Activated CD8-positive, alpha-beta T cell treated with anti-CD3 and anti-CD28 coated beads for 36 hours (primary cell): ENCODE results near the gene OSMR. TPM values are rescaled to one million over a fixed set of nuclear protein-coding genes. Genes with fewer than 3 reads are reported as not detected.

Source experiments
- ATAC-seq: fragments of 200-7000 bp; cut with Tn5 transposase; one replicate; pipeline ENCODE4 v1.10.0; 2021; ENCODE audit warnings: mild to moderate bottlenecking, moderate library complexity
- CTCF ChIA-PET: fragments of 350-600 bp; sonication (Branson Sonifier 250); formaldehyde crosslinking; loops from one replicate; lab custom pipeline; 2021; ENCODE audit warnings: antibody characterized with exemption; lab: Charles Lee
- POLR2A ChIA-PET: fragments of 350-600 bp; sonication (Branson Sonifier 250); formaldehyde crosslinking; loops from one replicate; lab custom pipeline; 2021; ENCODE audit warnings: antibody characterized with exemption; lab: Charles Lee
- DNase-seq: peaks from one replicate; pipeline ENCODE4 v3.0.0-alpha.2; 2020
- H3K27ac Mint-ChIP-seq: one replicate; pipeline ENCODE4 v1.8.0; 2021; ENCODE audit warnings: mild to moderate bottlenecking, mixed read lengths
- H3K27me3 Mint-ChIP-seq: one replicate; pipeline ENCODE4 v1.8.0; 2021; ENCODE audit warnings: mixed read lengths
- H3K36me3 Mint-ChIP-seq: one replicate; pipeline ENCODE4 v1.8.0; 2021; ENCODE audit warnings: low read depth, mixed read lengths
- H3K4me1 Mint-ChIP-seq: one replicate; pipeline ENCODE4 v1.8.0; 2021; ENCODE audit warnings: low read depth, mixed read lengths
- H3K4me3 Mint-ChIP-seq: one replicate; pipeline ENCODE4 v1.8.0; 2021; ENCODE audit warnings: mild to moderate bottlenecking, moderate library complexity, mixed read lengths
- H3K9me3 Mint-ChIP-seq: one replicate; pipeline ENCODE4 v1.8.0; 2021; ENCODE audit warnings: mixed read lengths
- CTCF ChIP-seq: fragments of 200-600 bp; IDR thresholded peaks from one replicate; pipeline ENCODE4 v1.8.0; 2022; ENCODE audit warnings: antibody characterized with exemption, mild to moderate bottlenecking
- intact Hi-C: fragments of 100-400 bp; cut with micrococcal nuclease; formaldehyde crosslinking; loops from one replicate; pipeline ENCODE4 v1.10.0; 2022
- total RNA-seq, 2 experiments: library from RNA; stranded (reverse); gene quantifications; one replicate each; pipeline ENCODE4 v1.2.3, GENCODE V29; 2021

OSMR gene
- total RNA-seq, 2 experiments from 2014 or later: not detected

GRCh38 chr5:38899936-38900335, 54.1 kb downstream of the OSMR start:
- ATAC-seq: no peak
- Mint-ChIP-seq H3K36me3 (no peaks in the 10 kb centered on the region), H3K27ac (no peak overlapping the region), H3K4me3 (no peak overlapping the region), H3K9me3 (peaks cover 6% of the 10 kb centered on the region), H3K4me1 (no peaks in the 10 kb centered on the region), H3K27me3 (peaks cover 1% of the 10 kb centered on the region)
- ChIA-PET CTCF (no interaction called here), POLR2A (no interaction called here)
- TF ChIP-seq CTCF: no peak
- DNase-seq: no peak
- intact Hi-C loops: no loop called here

- Mint-ChIP-seq H3K27ac (no peak overlapping the region), H3K9me3 (peaks cover 5% of the 10 kb centered on the region), H3K4me1 (no peaks in the 10 kb centered on the region), H3K27me3 (peaks cover 9% of the 10 kb centered on the region), H3K4me3 (no peak overlapping the region), H3K36me3 (no peaks in the 10 kb centered on the region)
- DNase-seq: no peak
- no peak for TF ChIP-seq CTCF
- ATAC-seq: no peak
- intact Hi-C loops: no loop called here
- POLR2A ChIA-PET: no interaction called here
- CTCF ChIA-PET: interaction anchor here (0.6 kb wide), 1 partner anchor 175 kb away, joined by 3 read pairs; no protein-coding TSS in a partner anchor
Observed at GRCh38 chr5:38905516-38905915, 59.7 kb downstream of the OSMR start.

- Mint-ChIP-seq H3K36me3 (no peaks in the 10 kb centered on the region), H3K9me3 (peaks cover 5% of the 10 kb centered on the region), H3K27ac (no peak overlapping the region), H3K27me3 (peaks cover 11% of the 10 kb centered on the region), H3K4me1 (no peaks in the 10 kb centered on the region), H3K4me3 (no peak overlapping the region)
- intact Hi-C loops: no loop called here
- no peak for TF ChIP-seq CTCF
- ChIA-PET POLR2A (no interaction called here), CTCF (no interaction called here)
- DNase-seq (no peak), ATAC-seq (no peak)
Observed at GRCh38 chr5:38906503-38906902, 60.7 kb downstream of the OSMR start.

GRCh38 chr5:38911933-38912332, 66.1 kb downstream of the OSMR start:
- Mint-ChIP-seq H3K36me3 (no peaks in the 10 kb centered on the region), H3K9me3 (peaks cover 3% of the 10 kb centered on the region), H3K4me3 (no peak overlapping the region), H3K27me3 (peaks cover 14% of the 10 kb centered on the region), H3K4me1 (no peaks in the 10 kb centered on the region), H3K27ac (no peak overlapping the region)
- ChIA-PET POLR2A (no interaction called here), CTCF (interaction anchor here (0.6 to 1.4 kb wide), 2 partner anchors 10 to 513 kb away, joined by 3 read pairs; no protein-coding TSS in a partner anchor)
- no peak for TF ChIP-seq CTCF
- DNase-seq (no peak), ATAC-seq (no peak)
- intact Hi-C loops: no loop called here

GRCh38 chr5:38913714-38914113, 67.9 kb downstream of the OSMR start:
- H3K27me3 Mint-ChIP-seq: peaks cover 12% of the 10 kb centered on the region
- ATAC-seq: no peak
- no peak for TF ChIP-seq CTCF
- POLR2A ChIA-PET: no interaction called here
- intact Hi-C loops: no loop called here
- no peak for DNase-seq
- CTCF ChIA-PET: interaction anchor here (2.3 kb wide), 1 partner anchor 9 kb away, joined by 10 read pairs; no protein-coding TSS in a partner anchor
- no peaks in the 10 kb centered on the region for H3K36me3 Mint-ChIP-seq
- H3K27ac Mint-ChIP-seq: no peak overlapping the region
- H3K4me1 Mint-ChIP-seq: no peaks in the 10 kb centered on the region
- no peak overlapping the region for H3K4me3 Mint-ChIP-seq
- H3K9me3 Mint-ChIP-seq: peaks cover 3% of the 10 kb centered on the region
